ENCODE results near the gene C5orf24.

Gene C5orf24

GRCh38 chr5:134892926-134893325 lies 47.2 kb downstream of the C5orf24 start:
- DNase-seq (ENCODE audit: low read depth) = no peak
- no peak for TF ChIP-seq CTCF (IDR thresholded peaks at IDR 0.05; ENCODE audit: control insufficient read depth, extremely low read depth, insufficient read depth)
- H3K4me3 ChIP-seq (ENCODE audit: low read depth, low read length) = no peak overlapping the region

- TF ChIP-seq CTCF (IDR thresholded peaks at IDR 0.05; ENCODE audit: control insufficient read depth, extremely low read depth, insufficient read depth) = no peak
- DNase-seq (ENCODE audit: low read depth) = no peak
- no peak overlapping the region for H3K4me3 ChIP-seq (ENCODE audit: low read depth, low read length)
Observed at GRCh38 chr5:134893748-134894505, 48.2 kb downstream of the C5orf24 start.

- DNase-seq (ENCODE audit: low read depth) = no peak
- no peak overlapping the region for H3K4me3 ChIP-seq (ENCODE audit: low read depth, low read length)
- no peak for TF ChIP-seq CTCF (IDR thresholded peaks at IDR 0.05; ENCODE audit: control insufficient read depth, extremely low read depth, insufficient read depth)
Observed at GRCh38 chr5:134902071-134902801, 56.5 kb downstream of the C5orf24 start.

- peak within 1 kb of the TSS; percentile 81 for H3K4me3 ChIP-seq (ENCODE audit: low read depth, low read length)
- TF ChIP-seq CTCF (IDR thresholded peaks at IDR 0.05; ENCODE audit: control insufficient read depth, extremely low read depth, insufficient read depth) = peak; percentile 91
- peak; percentile 73 for DNase-seq (ENCODE audit: low read depth)
Observed at GRCh38 chr5:134904610-134905245, 59.0 kb downstream of the C5orf24 start, which contains the start of gene PCBD2. Gene PCBD2 (plus strand): TSS chr5:134905131. CDS start chr5:134905140, 9 bp downstream.

- H3K4me3 ChIP-seq (ENCODE audit: low read depth, low read length) = peak overlapping the region; percentile 81
- peak; percentile 63 for TF ChIP-seq CTCF (IDR thresholded peaks at IDR 0.05; ENCODE audit: control insufficient read depth, extremely low read depth, insufficient read depth)
- DNase-seq (ENCODE audit: low read depth) = peak; percentile 33
Observed at GRCh38 chr5:134905246-134905996, 59.7 kb downstream of the C5orf24 start.

- H3K4me3 ChIP-seq (ENCODE audit: low read depth, low read length) = no peak overlapping the region
- TF ChIP-seq CTCF (IDR thresholded peaks at IDR 0.05; ENCODE audit: control insufficient read depth, extremely low read depth, insufficient read depth) = no peak
- no peak for DNase-seq (ENCODE audit: low read depth)
Observed at GRCh38 chr5:134906811-134907210, 61.0 kb downstream of the C5orf24 start.

Measured in LNCaP clone FGC (cell line).